Measurements from ENCODE around the gene FAM111B.

Gene FAM111B

DNA sequence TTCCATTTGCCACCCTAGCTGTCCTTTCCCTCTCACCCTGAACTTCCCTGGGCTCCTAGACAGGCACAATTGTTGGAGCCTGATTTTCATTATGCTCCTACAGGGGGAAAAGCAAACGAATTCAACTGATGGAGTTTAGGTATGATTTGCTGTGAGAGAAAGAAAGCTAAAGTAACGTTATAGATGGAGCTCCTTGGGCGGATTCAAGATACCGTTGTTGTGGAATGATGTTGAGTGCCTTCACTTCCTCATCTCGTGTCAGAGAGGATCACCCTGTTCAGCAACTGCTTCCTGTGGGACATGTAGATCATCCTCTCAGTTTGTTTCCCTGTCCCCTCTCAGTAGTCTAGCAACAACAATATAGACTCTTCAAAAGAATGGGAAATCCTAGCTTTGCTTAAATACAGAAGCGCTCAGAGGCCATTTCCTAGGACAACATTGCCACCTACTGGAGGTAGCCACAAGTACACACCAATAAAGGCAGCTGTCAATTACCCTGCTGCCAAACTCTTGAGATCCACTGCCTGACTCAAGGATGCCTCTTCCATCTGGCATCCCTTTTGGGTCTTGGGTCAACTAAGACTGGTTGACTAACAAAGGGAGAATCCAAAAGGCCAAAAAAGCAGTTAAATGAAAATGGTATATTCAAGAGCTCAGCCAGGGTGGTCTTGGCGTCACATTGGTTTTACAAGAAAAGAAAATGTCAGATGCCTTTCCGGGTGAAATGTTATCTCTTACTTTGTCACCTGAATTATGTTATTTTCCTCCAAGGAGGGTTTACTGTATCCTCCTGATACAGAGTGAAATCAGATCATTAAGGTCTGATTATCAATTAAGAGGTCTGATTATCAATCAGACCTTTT is 51.4 kb downstream of the FAM111B start:
- DNase-seq = peak; percentile 66

DNA sequence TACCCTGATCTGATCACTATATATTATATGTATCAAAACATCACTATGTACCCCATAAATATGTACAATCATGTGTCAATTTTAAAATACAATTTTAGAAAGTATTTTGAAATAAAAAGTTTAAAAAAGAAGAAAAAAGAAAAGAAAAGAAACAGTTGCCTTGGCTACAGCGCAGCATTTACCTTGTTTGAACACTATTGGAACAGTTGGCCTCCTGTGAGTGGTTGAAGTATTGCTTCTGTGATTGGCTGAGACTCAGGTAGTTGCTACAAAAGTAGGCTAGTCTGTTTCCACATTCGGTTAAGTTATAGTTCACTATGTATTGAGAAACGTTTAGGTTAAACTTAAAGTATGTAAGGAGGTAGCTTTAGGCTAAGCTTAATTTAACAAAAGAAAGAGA is 57.0 kb downstream of the FAM111B start:
- no peak for DNase-seq

DNA sequence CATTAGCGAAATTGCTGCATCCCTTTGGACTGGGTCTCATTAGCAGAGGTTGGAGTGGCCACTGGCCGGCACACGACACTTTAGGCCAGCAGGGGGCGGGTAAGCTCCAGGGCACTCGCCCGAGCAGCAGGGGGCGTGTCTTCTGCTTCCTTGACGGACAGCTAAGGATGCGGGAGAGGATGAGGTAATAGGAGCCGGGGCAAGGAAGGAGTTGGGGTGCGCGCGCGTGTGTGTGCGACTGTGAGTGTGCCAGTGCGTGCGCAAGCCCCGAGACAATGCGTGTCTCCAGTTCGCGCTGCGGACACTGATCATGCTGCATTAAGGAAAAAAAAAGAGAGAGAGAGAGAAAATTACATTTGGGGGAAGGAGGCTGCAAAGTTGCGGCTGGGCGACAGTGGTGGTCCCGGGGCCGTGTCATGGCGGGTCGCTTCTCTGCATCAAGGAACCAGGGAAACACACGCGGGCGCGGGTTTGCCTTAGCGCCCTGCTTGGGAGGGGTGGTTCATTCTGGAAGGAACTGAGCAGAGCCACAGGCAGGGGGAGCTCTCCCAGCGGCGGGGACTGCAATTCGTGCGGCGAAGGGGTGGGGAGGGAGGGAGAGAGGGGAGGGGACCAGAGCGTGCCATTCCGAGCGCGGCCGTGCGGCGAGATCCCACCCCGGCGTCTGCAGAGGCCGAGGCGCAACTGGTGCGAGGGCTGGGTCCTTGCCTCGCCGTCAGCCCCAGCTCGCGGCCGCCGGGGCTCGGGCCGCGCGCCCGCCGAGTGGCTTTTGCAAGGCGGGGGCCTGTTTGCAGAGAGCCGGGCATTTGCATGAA is 64.7 kb downstream of the FAM111B start, which contains the start of gene DTX4:
DTX4 (plus strand) TSS at position 625 of the 815 bp plus-strand sequence. CDS start 464 bp downstream, outside the sequence.
- peak; percentile 84 for DNase-seq

DNA sequence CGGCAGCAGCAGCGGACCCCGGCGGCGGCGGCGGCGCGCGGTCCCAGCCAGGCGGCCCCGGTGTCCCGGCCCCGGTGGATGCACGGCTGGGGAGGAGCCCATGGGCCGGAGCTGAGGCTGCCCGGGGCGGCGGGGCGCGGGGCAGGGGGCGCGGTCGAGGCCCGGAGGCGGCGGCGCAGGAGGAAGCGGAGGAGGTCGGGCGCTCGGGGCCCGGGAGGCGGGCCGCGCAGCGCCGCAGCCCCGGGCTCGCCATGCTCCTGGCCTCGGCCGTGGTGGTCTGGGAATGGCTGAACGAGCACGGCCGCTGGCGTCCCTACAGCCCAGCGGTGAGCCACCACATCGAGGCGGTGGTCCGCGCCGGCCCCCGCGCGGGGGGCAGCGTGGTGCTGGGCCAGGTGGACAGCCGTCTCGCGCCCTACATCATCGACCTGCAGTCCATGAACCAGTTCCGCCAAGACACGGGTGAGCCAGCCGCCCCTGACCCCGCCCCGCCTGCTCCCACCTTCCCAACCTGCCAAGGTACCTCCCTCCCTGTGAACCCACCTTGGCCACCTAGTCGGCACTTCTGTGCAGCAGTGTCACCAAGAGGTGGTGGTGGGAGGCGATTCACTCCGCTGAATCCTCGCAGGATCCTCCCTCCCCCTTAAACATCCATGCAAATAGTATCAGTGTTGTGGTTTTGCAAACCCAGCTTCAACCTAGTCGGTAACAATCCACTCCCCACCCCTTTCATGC is 65.5 kb downstream of the FAM111B start:
- DNase-seq = peak; percentile 25

GRCh38 chr11:59173080-59173963 is 66.3 kb downstream of the FAM111B start:
- DNase-seq = no peak

DNA sequence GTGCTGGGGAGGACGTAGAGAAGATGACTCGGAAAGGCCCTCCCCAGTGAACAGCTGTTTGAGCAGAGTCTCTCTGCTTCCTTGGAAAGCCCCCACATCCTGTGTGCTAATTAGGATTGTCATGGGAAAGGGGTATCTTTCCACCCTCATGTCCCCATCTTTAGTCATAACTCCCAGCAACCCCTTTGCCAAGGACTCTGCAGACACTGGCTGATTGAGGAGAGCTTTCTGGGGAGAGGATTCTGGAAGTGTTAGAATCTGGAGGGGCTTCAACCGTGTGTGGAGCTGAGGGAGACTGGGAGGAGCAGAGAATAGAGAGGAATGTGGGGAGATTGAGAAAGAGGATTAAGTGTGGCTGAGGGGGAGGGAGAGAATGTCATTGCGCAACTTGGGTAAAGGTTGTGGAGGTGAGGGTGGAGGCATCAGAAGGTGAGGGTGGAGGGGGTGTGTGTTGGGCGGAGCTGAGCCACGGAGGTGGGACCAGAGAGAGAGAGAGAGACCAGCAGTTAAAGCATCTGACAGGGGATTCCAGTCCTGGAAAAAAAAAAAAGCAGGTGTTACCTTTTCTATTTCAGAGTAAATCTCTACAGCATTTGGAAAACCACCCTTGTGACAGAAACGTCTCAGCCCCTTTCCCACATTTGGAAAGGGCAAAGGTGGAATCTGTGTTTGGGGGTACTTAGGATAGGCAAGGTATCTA is 67.1 kb downstream of the FAM111B start:
- DNase-seq = no peak

- no peak for DNase-seq
Observed at GRCh38 chr11:59174664-59175033, 67.6 kb downstream of the FAM111B start.

- no peak for DNase-seq
Observed at GRCh38 chr11:59175091-59175501, 68.1 kb downstream of the FAM111B start.

GRCh38 chr11:59176330-59176729 is 69.3 kb downstream of the FAM111B start:
- DNase-seq = no peak

Data from CD4-positive, alpha-beta T cell treated with Interferon gamma for 1 hour (primary cell).